Keratinocyte (primary cell): Measurements from ENCODE around the gene KLK11. TPM values are rescaled to one million over a fixed set of nuclear protein-coding genes. Genes with fewer than 3 reads are reported as not detected.

Experiments
- DNase-seq: peaks from one replicate; pipeline ENCODE4 v3.0.0-alpha.2; 2011; ENCODE audit warnings: low read depth, missing footprints, low spot score
- FAIRE-seq: peaks from 2 replicates; lab custom pipeline; 2011; peaks lifted over from hg19 to GRCh38; lab: Jason Lieb, UNC
- H2AFZ ChIP-seq: 2 replicates; pipeline ENCODE4 v1.6.0; 2012; ENCODE audit warnings: low read length, control low read depth, inconsistent platforms; ENCODE audit not compliant: control insufficient read depth
- H3K27ac ChIP-seq: 2 replicates; pipeline ENCODE4 v1.5.1; 2011; ENCODE audit warnings: low read length; ENCODE audit not compliant: control insufficient read depth, insufficient read depth
- H3K27me3 ChIP-seq: 3 replicates; pipeline ENCODE4 v1.6.0; 2011; ENCODE audit warnings: low read length; ENCODE audit not compliant: control insufficient read depth, insufficient read depth; ENCODE audit errors: extremely low read depth
- H3K36me3 ChIP-seq, 2 experiments: 2 replicates in 1 of 2; 3 replicates in 1 of 2; pipeline ENCODE4 v1.5.1; 2011; ENCODE audit warnings: low read length in 2 of 2, mild to moderate bottlenecking in 1 of 2; ENCODE audit not compliant: control insufficient read depth in 2 of 2, insufficient read depth in 2 of 2; ENCODE audit errors: extremely low read depth in 1 of 2
- H3K4me1 ChIP-seq: 3 replicates; pipeline ENCODE4 v1.5.1; 2011; ENCODE audit warnings: low read length; ENCODE audit not compliant: control insufficient read depth, insufficient read depth; ENCODE audit errors: extremely low read depth
- H3K4me2 ChIP-seq: 3 replicates; pipeline ENCODE4 v1.6.0; 2011; ENCODE audit warnings: low read depth, low read length; ENCODE audit not compliant: control insufficient read depth, insufficient read depth; ENCODE audit errors: extremely low read depth
- H3K4me3 ChIP-seq, 3 experiments: fragments of 200-600 bp in 1 of 3; sonication (generic) in 1 of 3; 2 replicates in 2 of 3; 3 replicates in 1 of 3; pipeline ENCODE4 v1.5.1; 2011 to 2016; ENCODE audit warnings: low read length in 3 of 3, mild to moderate bottlenecking in 3 of 3, control low read depth in 2 of 3, inconsistent platforms in 1 of 3, low read depth in 1 of 3, mixed read lengths in 1 of 3, mixed run types in 1 of 3, moderate library complexity in 1 of 3; ENCODE audit not compliant: control insufficient read depth in 2 of 3, insufficient read depth in 2 of 3; ENCODE audit errors: extremely low read depth in 1 of 3
- H3K79me2 ChIP-seq: 2 replicates; pipeline ENCODE4 v1.6.0; 2012; ENCODE audit warnings: low read length; ENCODE audit not compliant: control insufficient read depth, insufficient read depth
- H3K9ac ChIP-seq: 3 replicates; pipeline ENCODE4 v1.6.0; 2011; ENCODE audit warnings: low read length; ENCODE audit not compliant: control insufficient read depth, insufficient read depth; ENCODE audit errors: extremely low read depth
- H3K9me1 ChIP-seq: 3 replicates; pipeline ENCODE4 v1.6.0; 2011; ENCODE audit warnings: low read length; ENCODE audit not compliant: control insufficient read depth, insufficient read depth; ENCODE audit errors: extremely low read depth
- H3K9me3 ChIP-seq: 2 replicates; pipeline ENCODE4 v1.5.1; 2012; ENCODE audit warnings: low read depth, low read length; ENCODE audit not compliant: control insufficient read depth
- H4K20me1 ChIP-seq: 3 replicates; pipeline ENCODE4 v1.6.0; 2011; ENCODE audit warnings: low read length; ENCODE audit not compliant: control insufficient read depth, insufficient read depth; ENCODE audit errors: extremely low read depth
- EZH2 ChIP-seq: IDR thresholded peaks from one replicate; pipeline ENCODE4 v1.6.1; 2012; ENCODE audit warnings: inconsistent platforms, mild to moderate bottlenecking, low read length, moderate library complexity
- dilution Hi-C: fragments of 300-500 bp; cut with MboI; formaldehyde crosslinking; loops from one replicate; pipeline ENCODE4 v1.7.0; 2020; ENCODE audit warnings: low sequenced_read_pairs; ENCODE audit not compliant: extremely low pct_ligation_motif_present
- polyA plus RNA-seq, 5 experiments: library from polyadenylated mRNA; depleted of rRNA in 3 of 5; stranded (reverse) in 3 of 5; stranded (forward) in 1 of 5; unstranded in 1 of 5; fragments of >200 nt; gene quantifications; 1 replicate in 1 of 5; 2 replicates in 3 of 5; 3 replicates in 1 of 5; pipeline versions ENCODE4 v1.2.1 to v1.2.3, GENCODE V29; 2011 to 2012; ENCODE audit warnings: missing spikeins in 2 of 5, low read depth in 1 of 5, low replicate concordance in 1 of 5
- TF ChIP-seq, protein P1 (sequence below), 3 experiments: IDR thresholded peaks in 1 of 3; conservative IDR thresholded peaks in 1 of 3; optimal IDR thresholded peaks in 1 of 3; 2 replicates in 2 of 3; 3 replicates in 1 of 3; pipeline versions ENCODE3 to v1.5.1; 2011; ENCODE audit warnings: low read length in 3 of 3, mild to moderate bottlenecking in 3 of 3, moderate library complexity in 2 of 3, control low read depth in 1 of 3, inconsistent platforms in 1 of 3; ENCODE audit not compliant: insufficient read depth in 2 of 3; ENCODE audit errors: extremely low read depth in 1 of 3

The KLK11 gene
- polyA plus RNA-seq, 1 donor (not counting 4 experiments of a cell fraction or from before 2014, with no cell fraction given), result 18.0 TPM

DNA sequence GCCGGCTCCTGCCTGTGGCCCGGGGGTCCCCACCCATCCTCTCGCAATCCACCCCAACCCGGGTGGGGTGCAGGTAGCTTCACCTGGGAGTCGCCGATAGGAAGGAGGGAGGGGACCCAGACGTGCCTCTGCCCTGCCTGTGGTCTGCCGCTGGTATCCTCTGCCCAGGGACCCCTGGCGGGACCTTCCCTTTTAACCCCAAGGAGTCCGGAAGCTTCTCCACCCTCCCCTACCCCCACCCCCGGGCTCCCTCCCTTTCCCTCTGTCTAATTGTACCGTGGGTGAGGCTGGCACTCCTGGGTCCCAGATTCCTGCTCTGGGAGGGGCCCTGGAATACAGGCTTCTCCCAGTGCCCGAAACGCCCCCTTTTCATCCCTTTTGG lies 6.9 kb downstream of the KLK11 start, which contains the start of gene KLK10:
TSS of gene KLK10 (minus strand) at position 166 of the 382 bp plus-strand sequence. CDS start 579 bp downstream, outside the sequence.
- H3K4me2 ChIP-seq, result peak within 1 kb of the TSS; percentile 86
- peak within 1 kb of the TSS; percentile 71 for H3K9ac ChIP-seq
- no peaks in the 10 kb centered on the region for H3K27me3 ChIP-seq

DNA sequence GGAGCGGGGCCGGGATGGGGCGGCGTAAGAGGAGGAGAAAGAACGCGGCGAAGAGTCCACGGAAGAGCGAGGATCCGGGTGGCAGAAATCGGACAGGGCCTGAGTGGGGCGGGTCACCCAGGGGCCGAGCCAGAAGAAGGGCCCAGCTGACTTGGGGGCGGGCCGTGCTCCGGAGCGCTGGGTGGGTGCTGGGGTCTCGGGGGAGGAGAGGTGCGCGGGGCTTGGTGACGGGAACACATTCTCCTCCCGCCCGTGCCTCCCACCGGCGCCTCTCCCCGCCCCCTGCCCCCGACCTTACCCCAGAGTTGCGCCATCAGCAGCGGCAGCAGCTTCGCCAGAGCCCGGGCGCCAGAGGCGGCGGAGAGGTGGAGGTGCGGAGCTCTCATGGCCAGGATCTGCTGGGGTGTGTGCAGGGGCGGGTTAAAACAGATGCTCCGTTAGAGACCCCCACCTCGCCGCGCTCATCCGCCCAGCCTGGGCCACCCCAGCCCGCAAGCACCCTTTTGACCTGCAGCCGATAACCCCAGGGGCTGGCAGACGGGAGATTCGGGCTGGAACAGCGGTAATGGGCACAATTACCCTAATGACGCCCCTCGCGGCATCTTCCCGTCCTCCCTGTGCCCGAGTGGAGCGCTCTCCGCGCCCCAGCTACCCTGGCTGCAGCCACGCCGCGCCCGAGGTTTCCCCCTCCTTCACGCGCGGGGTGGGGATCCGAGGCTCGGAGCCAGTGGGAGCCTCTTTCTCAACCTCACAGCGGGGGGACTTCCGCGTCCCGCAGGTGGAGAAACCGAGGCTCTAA lies 7.5 kb downstream of the KLK11 start:
- Histone ChIP-seq H3K4me2 (peak overlapping the region; percentile 86), H3K4me1 (peaks cover 19% of the 10 kb centered on the region), H3K27me3 (no peaks in the 10 kb centered on the region), H3K9ac (peak overlapping the region; percentile 71), H4K20me1 (no peaks in the 10 kb centered on the region), H2AFZ (peak overlapping the region; percentile 63), H3K4me3 (peak overlapping the region; percentile 58 to 65 (median 62)), H3K9me3 (no peaks in the 10 kb centered on the region), H3K36me3 (peaks cover 6 to 16% of the 10 kb centered on the region in 2 experiments), H3K9me1 (no peaks in the 10 kb centered on the region), H3K27ac (peak overlapping the region; percentile 36), H3K79me2 (no peaks in the 10 kb centered on the region)
- dilution Hi-C loops, result no loop called here
- FAIRE-seq (no peak), DNase-seq (no peak)
- TF ChIP-seq EZH2, result no peak
- TF ChIP-seq, protein P1, sequence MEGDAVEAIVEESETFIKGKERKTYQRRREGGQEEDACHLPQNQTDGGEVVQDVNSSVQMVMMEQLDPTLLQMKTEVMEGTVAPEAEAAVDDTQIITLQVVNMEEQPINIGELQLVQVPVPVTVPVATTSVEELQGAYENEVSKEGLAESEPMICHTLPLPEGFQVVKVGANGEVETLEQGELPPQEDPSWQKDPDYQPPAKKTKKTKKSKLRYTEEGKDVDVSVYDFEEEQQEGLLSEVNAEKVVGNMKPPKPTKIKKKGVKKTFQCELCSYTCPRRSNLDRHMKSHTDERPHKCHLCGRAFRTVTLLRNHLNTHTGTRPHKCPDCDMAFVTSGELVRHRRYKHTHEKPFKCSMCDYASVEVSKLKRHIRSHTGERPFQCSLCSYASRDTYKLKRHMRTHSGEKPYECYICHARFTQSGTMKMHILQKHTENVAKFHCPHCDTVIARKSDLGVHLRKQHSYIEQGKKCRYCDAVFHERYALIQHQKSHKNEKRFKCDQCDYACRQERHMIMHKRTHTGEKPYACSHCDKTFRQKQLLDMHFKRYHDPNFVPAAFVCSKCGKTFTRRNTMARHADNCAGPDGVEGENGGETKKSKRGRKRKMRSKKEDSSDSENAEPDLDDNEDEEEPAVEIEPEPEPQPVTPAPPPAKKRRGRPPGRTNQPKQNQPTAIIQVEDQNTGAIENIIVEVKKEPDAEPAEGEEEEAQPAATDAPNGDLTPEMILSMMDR (optimal IDR thresholded peaks at IDR 0.05 in 1 of 3, IDR thresholded peaks at IDR 0.05 in 1 of 3, conservative IDR thresholded peaks at IDR 0.05 in 1 of 3; ENCODE audit: extremely low read depth in 1 of 3, insufficient read depth in 2 of 3, low read length in 3 of 3), result no peak

More for the DNA sequence above, 6.9 kb downstream of the KLK11 start, which contains the start of gene KLK10:
- Histone ChIP-seq H3K79me2 (no peaks in the 10 kb centered on the region), H3K36me3 (peaks cover under 1 to 13% of the 10 kb centered on the region in 2 experiments), H3K27ac (peak within 1 kb of the TSS; percentile 54), H4K20me1 (no peaks in the 10 kb centered on the region), H2AFZ (peak within 1 kb of the TSS; percentile 78), H3K9me1 (no peaks in the 10 kb centered on the region), H3K4me1 (peaks cover 16% of the 10 kb centered on the region), H3K9me3 (no peaks in the 10 kb centered on the region), H3K4me3 (peak within 1 kb of the TSS; percentile 58 to 65 (median 62))
- TF ChIP-seq, protein P1 (optimal IDR thresholded peaks at IDR 0.05 in 1 of 3, IDR thresholded peaks at IDR 0.05 in 1 of 3, conservative IDR thresholded peaks at IDR 0.05 in 1 of 3; ENCODE audit: extremely low read depth in 1 of 3, insufficient read depth in 2 of 3, low read length in 3 of 3), result no peak
- no peak for TF ChIP-seq EZH2
- dilution Hi-C loops, result no loop called here
- no peak for DNase-seq
- no peak for FAIRE-seq
